Renal pelvis (tissue), 12 donors: ENCODE data around the gene LRP8. TPM values are rescaled to one million over a fixed set of nuclear protein-coding genes. Genes with fewer than 3 reads are reported as not detected.
A peak's percentile ranks its signal among the peaks of the same experiment; 100 is the strongest.

Experiments
- DNase-seq: peaks from one replicate; pipeline ENCODE4 v3.0.0-alpha.2; 2013
- long read RNA-seq, 16 experiments: transcript quantifications; one replicate each; lab custom pipeline, GENCODE V29; 2026
- polyA plus RNA-seq, 3 donors: library from polyadenylated mRNA; unstranded; fragments of 120-200 nt; gene quantifications; one replicate each; pipeline ENCODE4 v1.2.1, GENCODE V29; 2013; ENCODE audit not compliant: insufficient read length in 3 of 3

The LRP8 gene
- polyA plus RNA-seq, result 1 to 10 TPM; 7.2 to 8.5 (median 7.3) TPM
- long read RNA-seq, donor 1, result 0 reads
- long read RNA-seq, donor 2, result 0 reads
- long read RNA-seq, donor 3, result 0 reads
- long read RNA-seq, donor 4, result 0 reads
- long read RNA-seq, donor 5, result 0 reads
- long read RNA-seq, donor 6, result 0 reads
- long read RNA-seq, donor 7, result 0 reads
- long read RNA-seq, donor 8, result 0 reads
- long read RNA-seq, donor 9, partial matches to known transcripts, result 0 of 7 reads
- long read RNA-seq, donor 9, other reads (novel, unspliced or antisense), result 7 of 7 reads
- long read RNA-seq, donor 10, result 0 reads
- long read RNA-seq, donor 11, result 0 reads
- long read RNA-seq, donor 12, result 0 reads
- long read RNA-seq, donor 13, result 0 reads
- long read RNA-seq, donor 14, result 0 reads
- long read RNA-seq, donor 15, result 0 reads
- long read RNA-seq, donor 16, result 0 reads

DNA sequence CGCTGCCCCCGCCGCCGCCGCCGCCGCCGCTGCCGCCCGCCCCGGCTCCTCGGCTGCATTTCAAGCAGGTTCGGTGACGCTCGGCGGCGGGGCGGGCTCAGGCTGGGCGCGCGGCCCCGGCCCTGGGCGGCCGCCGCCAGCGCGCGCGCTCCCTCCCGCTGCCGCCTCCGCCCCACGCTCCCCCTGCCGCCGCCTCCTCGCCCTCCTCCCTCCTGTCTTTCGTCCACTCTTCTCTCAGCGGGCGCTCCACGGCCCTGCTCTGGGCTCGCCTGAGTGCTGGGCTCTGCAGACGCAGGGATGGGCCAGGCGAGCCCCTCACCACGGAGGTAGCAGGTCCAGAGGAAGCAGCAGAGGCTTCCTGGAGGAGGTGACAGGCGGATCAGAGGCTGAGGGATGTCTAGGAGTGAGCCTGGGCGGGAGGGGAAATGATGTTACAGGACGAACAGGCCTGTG is at the start of gene LRP8:
TSS of gene LRP8 (minus strand) at position 62 of the 453 bp plus-strand sequence. CDS start 158 bp downstream, outside the sequence.
- peak; percentile 71 for DNase-seq

DNA sequence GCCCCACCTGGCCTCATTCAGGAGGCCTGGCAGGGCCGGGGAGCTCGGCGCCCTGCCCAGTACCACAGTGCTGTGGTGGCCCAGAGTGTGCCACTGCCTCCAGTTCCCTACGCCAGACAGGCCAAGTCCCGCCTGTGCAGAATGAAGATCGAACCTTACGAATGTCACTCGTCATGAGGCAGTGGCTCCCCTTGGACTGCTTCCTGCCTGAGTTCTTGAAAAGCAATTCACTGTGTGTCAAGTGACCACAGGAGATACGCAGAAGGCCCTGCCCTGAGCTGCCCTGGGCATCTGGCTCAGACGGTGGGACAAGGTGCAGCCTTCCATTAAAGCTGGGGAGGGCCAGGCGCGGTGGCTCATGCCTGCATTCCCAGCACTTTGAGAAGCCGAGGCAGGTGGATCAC is 49.6 kb upstream of the LRP8 start:
- no peak for DNase-seq

DNA sequence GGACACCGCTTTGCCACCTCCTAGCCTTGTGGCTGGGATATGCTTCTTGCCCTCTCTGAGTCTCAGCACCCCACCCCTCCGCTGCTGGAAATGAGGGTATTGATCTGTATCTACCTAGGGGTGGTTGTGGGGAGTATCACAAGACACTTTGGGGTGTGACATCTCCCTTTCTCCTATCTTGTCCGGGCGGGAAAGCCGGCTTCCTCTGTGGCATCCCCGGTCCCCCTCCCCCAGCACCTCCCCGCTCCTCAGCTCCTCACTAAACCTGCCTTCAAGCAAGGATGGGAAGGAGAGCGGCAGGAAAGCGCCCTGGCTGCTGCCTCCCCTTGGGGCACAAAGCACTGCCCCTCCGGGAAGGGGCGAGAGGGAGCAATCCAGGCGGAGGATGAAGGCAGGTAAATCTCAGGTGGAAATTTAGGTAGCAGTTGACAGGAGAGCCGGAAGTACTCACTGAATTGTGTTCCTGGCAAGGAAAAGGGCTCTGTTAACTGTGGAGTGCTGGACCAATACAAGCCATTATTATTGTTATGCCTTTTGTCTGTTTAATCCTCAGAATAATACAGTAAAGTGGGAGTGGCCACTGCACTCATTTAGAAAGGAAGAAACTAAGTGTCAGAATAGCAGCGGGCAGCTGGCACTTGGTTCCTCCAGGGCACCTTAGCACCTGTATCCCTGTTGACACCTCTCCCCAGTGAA is 49.0 kb upstream of the LRP8 start:
- DNase-seq, result no peak

DNA sequence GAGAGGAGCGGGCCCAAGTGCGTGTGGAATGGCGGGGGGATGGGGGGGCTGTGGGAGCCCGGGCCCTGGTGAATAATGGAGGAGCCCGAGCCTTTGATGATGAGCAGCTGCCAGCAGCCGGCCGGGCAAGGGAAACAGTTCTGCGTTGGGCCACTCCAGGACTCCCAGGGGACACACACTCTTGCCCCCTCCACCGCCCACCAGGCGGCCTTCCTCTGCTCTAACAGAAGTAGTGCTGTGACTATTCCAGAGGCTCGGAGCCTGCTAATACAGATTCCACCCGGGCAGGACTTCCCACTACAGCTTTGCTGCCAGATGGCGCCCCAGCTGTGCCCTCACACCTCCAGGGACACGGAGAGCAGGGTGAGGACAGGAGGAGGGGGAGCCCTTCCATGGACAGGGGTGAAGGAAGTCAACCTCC is 48.2 kb upstream of the LRP8 start:
- no peak for DNase-seq

DNA sequence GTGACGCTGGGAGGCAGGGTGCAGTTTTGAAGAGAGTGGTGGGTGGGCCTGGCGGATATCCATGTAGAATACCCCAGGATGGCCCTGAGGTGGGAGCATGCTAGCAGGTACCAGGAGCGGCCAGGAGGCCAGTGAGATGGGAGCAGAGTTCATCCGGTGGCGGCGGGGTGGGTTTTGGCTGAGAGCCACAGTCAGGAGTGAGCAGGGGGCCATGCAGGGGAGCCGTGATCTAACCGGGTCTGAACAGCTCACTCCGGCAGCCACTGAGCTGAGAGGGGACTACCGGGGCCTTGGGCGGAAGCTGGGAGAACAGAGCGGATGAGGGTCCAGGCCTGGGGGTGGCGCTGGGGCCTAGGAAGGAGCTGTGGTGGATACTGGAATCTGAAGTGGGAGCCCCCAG is 47.6 kb upstream of the LRP8 start:
- no peak for DNase-seq

DNA sequence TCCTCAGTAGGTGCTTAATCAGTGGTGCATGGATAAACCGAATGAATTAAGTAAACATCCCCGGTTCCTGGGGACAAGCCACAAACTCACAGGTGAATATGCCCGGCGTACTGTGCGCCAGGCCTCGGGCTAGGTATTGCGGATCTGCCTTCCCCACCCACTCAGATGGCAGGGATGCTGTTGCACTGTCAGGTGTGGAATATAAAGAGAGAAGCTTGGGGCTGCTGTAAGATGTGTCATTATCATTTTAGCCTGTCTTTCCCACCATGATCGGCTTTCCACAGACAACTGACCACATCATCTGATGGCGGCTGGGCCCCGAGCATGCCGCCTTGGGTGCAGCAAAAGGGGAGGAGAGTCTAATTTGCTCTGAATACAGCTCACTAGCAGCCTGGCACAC is 45.4 kb upstream of the LRP8 start:
- no peak for DNase-seq

DNA sequence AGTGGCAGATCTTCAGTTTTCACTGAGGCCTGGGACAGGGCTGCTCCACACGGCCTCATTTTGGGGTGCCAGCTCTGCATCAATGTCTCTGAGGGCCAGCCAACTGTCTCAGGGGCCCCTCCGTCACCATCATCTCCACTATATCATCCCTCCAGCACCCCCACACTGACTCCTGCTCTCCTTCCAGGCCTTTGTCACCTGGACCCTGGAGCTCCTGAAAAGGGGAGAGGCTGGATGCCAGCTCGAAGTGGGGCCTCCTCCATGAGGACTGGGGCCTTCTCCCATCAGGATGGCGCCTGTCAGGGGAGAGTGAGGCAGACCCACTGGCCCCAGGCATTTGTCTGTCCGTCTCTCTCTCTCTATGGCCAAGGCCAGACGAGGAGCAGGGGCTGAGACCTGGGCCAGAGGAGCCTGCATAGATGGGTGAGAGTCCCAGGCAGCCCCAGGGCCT is 44.7 kb upstream of the LRP8 start:
- no peak for DNase-seq

DNA sequence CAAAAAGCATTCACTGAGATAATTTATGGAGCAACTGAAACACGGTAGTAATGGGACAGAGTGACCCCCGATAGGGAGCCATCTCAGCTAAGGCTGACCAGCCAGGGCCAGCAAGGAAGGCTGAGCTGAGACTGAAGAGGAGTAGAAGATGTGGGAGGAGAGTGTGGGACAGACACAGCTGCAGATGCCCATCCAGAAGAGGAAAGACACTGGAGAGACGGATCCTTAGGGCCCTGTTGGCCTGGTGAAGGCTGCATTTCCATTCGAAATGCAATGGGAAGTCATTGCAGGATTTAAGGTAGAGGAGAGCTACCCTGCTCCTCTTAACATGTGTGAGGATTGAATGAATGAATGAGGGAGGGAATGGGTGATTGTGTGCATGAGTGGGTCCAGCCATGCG is 44.0 kb upstream of the LRP8 start:
- DNase-seq, result no peak

DNA sequence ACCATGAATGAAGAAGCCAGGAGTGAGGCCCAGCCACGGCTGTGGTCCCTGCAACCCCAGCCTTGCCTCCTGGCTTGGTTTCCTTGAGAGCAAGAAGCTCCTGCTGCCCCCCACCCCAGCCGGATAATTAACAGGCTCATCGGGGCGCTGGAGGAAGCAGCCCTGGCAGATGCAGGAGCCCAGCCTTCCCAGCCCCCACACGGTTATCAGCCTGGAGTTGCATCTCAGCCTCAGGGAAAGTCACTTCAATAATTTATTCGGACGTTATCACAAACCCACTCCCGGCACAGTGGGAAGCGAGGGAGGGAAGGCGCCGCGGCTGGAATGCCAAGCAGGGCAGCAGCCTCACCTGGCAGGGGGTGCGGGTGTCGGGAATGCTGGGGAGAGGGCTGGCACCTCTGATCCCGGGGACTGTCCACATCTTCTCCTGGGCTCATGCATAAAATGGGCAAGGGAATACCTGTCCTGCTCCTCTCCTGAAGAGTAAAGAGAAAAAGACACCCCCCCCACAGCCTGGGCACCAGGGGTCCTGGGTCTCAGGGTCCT is 43.3 kb upstream of the LRP8 start:
- no peak for DNase-seq

DNA sequence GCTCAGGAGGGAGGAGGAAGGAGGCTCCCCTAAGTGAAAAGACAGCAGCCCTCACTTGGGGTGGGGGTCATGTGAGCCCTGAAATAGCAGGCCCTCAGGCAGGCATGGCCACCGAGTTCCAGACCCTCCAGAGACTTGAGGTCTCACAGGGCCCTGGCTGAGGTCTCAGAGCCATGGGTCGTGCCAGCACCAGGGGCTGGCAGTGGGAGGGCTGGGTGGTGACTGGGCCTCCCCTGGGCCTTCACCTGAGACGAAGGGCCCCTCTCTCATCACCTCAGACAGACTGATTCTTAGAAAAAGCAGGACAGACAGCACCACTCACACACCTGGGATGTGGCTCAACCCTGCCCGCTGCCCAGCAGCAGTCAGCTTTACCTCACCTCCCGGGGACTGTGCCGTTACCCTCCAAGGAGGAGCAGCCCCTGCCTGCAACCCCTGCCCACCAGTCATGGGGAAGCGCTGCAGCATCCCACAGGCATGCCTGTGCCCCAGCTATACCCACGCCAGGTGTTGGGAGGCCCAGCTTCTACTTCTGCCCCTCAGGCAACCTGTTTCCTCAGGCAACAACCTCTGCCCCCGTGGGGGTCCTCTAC is 42.6 kb upstream of the LRP8 start:
- no peak for DNase-seq

DNA sequence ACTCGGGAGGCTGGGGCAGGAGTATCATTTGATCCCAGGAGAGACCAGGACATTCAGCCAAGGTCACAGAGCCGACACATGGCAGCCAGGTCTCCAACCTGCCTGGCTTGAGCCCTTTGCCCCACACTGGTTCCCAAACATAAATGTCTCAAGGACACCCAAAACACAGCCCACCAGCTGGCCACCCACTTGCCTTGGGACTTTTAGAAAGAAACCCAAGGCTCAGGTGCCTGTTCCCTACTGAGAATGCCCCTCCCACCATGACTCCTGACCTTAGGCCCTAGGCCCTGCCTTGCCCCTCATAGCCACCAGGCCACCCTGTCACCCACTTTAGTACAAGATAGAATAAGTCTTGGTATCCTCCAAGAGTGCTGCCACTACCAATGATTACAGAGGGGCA is 41.9 kb upstream of the LRP8 start:
- no peak for DNase-seq

DNA sequence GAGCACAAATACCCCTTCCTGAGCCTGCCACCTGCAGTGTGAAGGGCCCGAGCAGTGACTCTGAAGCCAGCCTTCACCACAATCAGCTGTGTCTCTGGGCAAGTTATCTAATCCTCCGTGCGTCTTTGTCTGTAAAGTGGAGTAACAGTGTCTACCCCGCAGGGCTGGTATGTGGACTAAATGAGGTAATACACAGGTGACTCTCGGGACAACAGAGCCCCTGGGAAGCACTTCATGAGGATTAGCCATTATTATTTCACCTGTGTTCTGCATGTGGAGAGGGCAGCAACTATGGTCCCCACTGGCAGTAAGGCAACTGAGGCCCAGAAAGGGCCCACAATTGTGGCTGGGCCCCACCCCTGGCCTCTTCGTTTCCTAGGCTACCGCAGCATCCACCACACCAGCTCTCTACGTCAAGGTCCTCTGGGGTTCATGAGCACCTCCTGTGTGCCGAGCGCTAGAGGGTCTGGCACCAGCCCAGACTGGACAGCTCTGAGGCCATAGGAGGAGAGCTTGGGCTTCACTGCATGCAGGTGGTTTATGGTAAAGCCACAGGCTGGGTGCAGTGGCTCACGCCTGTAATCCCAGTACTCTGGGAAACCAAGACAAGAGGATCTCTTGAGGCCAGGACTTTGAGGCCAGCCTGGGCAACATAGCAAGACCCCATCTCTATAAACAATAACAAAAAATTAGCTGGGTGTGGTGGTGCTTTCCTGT is 41.3 kb upstream of the LRP8 start:
- DNase-seq, result no peak

DNA sequence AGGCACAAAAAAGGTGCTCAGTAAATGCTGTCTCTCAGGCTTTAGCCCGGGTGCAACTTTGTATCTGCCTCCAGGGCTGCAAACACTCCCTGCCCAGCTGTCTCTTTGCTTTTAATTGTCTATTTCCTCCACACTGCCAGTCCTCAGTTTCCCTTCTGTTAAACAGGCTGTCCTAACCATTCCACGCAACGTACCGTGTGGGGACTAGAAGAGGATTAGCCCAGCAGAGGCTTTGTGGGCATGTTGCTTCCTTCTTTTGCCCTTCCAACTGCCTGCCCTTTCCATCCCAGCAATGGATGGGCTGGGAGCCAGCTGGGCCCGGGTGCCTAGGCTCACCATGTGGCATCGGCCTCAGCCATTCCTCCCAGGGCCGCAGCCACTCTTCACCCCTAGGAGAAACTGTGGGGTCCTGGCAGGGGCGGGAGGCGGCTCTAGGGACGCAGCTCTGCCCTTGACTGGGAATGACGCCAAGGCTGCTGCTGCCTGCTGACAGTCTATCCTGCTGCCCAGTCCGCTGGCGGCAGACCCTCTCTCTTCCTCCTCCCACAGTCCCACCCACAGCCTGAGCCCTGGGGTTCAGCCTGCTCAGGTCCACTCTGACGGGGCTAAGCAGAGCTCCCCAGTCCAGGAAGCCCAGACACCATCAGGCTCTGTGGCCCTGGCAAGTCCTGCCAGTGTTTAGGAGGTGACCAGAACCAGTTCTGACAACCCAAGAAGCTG is 40.6 kb upstream of the LRP8 start:
- DNase-seq, result no peak

DNA sequence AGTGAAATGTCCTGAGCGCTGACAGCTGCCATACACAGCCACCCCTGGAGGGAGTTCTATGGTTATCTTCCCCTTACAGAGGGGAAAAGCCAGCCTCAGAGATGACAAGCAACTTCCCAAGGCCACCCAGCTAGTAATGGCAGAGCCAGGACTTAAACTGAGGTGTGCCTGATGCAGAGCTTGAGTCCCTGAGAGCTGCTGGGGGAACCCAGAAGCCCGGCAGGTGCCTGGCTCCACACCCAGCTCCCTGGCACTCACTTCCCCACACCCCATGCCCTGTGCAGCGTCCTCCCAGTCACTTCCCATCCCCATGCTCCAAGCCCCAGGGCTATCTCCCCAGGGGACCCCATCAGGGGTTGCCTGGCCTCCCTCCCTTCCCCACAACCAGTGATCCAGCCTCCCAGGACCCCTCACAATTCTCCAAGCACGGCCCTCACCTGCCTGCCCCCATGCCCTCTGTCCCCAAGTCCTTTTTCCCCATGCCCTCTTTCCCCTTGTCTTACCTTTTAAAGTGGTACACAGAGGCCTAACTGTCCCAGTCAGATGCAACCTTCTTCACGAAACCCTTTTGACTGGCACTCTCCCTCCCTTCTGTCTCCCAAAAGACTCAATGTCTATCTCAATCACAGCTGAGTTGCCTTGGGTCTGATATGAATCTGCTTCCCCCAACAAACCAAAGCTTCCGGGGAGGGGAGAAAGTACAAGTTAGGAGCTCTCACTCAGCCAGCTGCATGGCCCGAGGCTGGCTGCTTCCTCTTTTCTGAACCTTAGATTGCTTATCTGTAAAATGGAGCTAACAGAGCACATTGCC is 39.8 kb upstream of the LRP8 start:
- DNase-seq, result no peak

DNA sequence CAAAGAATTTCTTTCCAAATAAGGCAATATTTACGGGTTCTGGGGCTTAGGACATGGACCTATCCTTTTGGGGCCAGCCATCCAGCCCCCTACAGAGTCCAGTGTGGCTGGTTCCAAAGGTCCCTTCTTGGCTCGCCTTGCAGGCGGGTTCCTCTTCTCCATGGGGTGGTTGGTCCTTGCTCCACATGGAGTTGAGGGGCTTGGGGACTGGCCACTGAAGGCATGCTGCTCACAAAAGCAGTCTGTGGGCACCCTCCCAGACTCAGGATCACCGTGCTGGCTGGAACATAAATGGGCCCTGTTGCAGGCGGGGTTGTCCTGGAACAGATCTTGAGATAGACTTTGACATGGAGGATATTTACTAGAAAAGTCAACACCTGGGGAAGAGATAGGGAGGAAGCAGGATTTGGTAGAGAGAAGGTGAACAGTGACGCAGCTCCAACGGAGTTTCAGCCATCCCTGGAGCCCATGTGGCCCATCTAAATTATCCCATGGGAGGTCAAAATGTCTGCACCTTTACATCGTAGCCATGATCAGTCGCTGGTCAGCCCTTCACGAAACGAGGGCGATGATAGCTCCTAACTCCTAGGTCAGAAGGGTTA is 39.1 kb upstream of the LRP8 start:
- DNase-seq, result no peak

DNA sequence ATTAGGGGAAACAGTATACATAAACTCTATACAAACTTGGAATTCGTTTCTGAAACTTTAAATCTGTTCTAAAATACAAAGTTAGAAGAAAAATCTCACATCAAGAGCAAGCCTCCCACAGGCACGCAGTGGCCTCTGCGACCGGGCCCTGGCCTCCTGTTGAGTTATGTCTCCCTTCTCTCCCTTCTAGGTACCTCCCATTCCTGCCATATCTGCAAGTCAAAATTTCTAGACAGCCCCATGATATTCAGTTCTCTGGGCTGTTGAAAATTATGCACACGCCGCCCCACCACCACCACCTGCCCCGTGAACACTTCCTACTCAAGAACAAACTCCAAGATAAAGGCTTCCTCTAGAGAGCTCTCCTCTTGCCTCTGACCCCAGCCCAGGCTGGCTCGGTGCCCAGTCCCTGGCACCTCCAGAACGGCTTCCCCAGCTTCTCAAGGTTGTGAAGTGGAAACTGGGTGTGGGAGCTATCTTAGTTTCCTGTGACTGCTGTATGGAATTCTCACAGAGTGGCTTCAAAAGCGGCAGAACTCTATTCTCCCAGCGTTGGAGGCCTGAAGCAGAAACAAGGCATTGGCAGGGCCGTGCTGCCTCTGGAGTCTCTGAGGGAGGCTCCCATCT is 37.7 kb upstream of the LRP8 start:
- DNase-seq, result no peak

DNA sequence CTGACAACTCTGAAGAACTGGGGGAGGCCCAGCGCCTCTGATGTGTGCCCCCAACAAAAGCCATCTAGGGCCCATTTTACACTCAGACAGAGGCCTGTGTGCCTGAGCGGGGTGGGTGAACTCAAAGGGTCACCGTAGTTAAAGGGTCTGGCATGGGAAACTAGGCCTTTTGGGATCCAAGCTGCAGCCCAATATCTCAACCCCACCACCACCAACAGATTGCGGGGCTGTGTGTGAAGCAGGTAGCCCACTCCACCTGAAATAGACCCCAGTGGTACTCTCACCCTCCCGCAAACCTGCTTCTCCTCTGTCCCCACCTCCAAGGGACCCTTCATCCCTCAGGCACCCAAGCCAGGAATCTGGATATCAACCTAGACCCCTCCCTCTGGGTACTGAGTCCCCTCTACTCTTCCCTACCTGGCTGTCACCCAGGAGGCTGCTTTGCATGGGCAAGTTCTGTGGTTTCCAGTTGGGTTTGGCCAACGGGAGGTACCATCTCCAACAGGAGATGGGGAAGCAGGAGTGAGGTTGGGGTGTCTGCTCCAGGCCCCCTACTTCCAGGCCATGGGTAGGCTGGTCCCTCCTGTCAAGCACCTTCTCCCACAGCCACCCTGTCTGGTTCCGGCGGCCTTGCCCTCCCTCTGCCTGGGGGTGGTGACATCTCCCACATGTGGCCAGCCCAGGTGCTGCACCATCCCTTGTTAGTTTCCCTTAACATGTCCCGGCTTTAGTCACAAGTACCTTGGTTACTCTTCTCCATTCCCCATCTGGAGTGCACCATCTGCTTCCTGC is 35.2 kb upstream of the LRP8 start:
- no peak for DNase-seq

DNA sequence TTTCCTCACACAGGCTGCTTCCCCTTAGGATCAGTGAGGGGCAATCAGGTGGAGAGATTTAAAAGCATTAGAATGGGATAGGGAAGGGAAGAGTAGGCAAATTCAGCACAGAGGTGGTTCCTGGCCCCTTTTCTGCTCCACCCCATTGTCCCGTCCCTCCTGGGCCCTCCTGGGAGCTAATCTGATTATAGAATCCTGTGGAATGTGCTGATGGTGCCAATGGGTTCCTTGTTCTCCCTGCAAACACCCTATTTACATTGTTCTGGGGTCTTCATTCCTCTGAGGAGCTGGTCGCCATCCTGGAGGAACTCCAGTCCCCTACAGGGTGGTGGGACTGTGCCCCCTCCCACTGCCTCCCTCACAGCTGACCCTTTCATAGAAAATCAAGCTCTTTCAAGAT is 34.4 kb upstream of the LRP8 start:
- DNase-seq, result no peak

DNA sequence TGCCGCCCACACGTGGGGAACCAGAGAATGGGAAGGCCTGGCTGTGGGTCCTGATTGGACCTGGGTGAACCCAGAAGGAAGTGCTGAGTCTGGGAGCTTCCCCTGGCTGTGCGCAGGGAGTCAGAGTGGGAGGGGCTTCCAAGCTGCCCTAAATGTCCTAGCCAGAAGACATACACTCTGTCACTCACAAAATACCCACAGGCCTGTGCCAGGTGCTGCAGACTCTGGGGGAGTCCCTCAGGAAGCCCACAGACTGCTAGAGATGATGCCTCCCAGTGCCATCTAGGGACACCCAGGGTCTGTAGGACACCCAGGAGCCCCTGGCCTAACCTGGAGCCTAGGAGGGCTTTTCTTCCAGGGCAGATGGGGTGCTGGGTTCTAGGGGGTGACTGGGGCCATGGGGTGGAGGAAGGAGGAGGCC is 33.7 kb upstream of the LRP8 start:
- no peak for DNase-seq
